GM12878 (cell line): Measurements from ENCODE around the gene TMEM88.

Experiments
- CHD2 ChIP-seq: IDR thresholded peaks from 2 replicates; pipeline ENCODE4 v1.6.1; 2011; ENCODE audit warnings: low read depth, low read length, improper control_type of control experiment, borderline replicate concordance
- HDAC2 ChIP-seq: fragments of 200-600 bp; sonication (generic); IDR thresholded peaks from 2 replicates; pipeline ENCODE4 v1.6.1; 2017
- POLR2AphosphoS5 ChIP-seq: IDR thresholded peaks from 2 replicates; pipeline ENCODE4 v1.6.1; 2011; ENCODE audit warnings: mild to moderate bottlenecking, low read length, inconsistent platforms
- STAT3 ChIP-seq: IDR thresholded peaks from 2 replicates; pipeline ENCODE4 v1.6.1; 2011; ENCODE audit warnings: low read depth, low read length, improper control_type of control experiment
- ZBED1 ChIP-seq: IDR thresholded peaks from 2 replicates; pipeline ENCODE4 v1.6.1; 2016; ENCODE audit warnings: borderline replicate concordance
- TF ChIP-seq, protein P1 (sequence below), 3 experiments: IDR thresholded peaks in 2 of 3; conservative IDR thresholded peaks in 1 of 3; 2 replicates each; pipeline ENCODE4 v1.5.1; 2011; ENCODE audit warnings: low read depth in 3 of 3, low read length in 3 of 3, mild to moderate bottlenecking in 3 of 3, control low read depth in 2 of 3, moderate library complexity in 2 of 3, inconsistent platforms in 1 of 3, mixed read lengths in 1 of 3; ENCODE audit not compliant: control insufficient read depth in 2 of 3, insufficient read depth in 1 of 3; ENCODE audit errors: extremely low read depth in 1 of 3
- TF ChIP-seq, protein P2 (sequence below): fragments of 450-650 bp; IDR thresholded peaks from 2 replicates; pipeline ENCODE4 v1.6.1; 2017; ENCODE audit warnings: antibody characterized with exemption, mild to moderate bottlenecking, moderate library complexity
- TF ChIP-seq, protein P3 (sequence below): IDR thresholded peaks from 2 replicates; pipeline ENCODE4 v1.6.1; 2012; ENCODE audit warnings: mild to moderate bottlenecking, low read depth, low read length
- TF ChIP-seq, protein P4 (sequence below): fragments of 450-650 bp; IDR thresholded peaks from 2 replicates; pipeline ENCODE4 v1.6.1; 2018; ENCODE audit warnings: mild to moderate bottlenecking, low read depth, moderate library complexity; ENCODE audit not compliant: partially characterized antibody

DNA sequence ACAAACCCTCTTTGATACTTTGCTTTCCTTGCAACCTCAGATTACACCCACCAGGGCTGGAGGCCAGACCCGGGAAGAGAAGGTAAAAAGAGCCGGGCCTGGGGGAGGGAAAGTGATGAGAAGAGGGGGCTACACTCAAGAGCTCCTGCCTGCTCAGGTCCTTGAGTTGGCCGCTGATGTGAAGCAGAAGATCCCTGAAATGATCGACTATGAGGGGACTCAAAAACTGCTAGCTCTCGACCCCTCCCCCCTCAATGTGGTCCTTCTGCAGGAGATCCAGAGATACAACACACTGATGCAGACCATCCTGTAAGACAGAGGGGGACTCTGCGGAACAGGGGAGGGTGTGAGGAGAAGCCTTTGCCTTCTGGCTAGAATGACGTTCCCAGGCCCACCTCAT is 23.6 kb upstream of the TMEM88 start:
- TF ChIP-seq, protein P1, sequence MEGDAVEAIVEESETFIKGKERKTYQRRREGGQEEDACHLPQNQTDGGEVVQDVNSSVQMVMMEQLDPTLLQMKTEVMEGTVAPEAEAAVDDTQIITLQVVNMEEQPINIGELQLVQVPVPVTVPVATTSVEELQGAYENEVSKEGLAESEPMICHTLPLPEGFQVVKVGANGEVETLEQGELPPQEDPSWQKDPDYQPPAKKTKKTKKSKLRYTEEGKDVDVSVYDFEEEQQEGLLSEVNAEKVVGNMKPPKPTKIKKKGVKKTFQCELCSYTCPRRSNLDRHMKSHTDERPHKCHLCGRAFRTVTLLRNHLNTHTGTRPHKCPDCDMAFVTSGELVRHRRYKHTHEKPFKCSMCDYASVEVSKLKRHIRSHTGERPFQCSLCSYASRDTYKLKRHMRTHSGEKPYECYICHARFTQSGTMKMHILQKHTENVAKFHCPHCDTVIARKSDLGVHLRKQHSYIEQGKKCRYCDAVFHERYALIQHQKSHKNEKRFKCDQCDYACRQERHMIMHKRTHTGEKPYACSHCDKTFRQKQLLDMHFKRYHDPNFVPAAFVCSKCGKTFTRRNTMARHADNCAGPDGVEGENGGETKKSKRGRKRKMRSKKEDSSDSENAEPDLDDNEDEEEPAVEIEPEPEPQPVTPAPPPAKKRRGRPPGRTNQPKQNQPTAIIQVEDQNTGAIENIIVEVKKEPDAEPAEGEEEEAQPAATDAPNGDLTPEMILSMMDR (IDR thresholded peaks at IDR 0.05 in 2 of 3, conservative IDR thresholded peaks at IDR 0.05 in 1 of 3; ENCODE audit: control insufficient read depth in 2 of 3, extremely low read depth in 1 of 3, insufficient read depth in 1 of 3, low read depth in 3 of 3, low read length in 3 of 3), result no peak
- TF ChIP-seq POLR2AphosphoS5 (no peak), HDAC2 (no peak), CHD2 (no peak), STAT3 (no peak), ZBED1 (no peak)
- TF ChIP-seq, protein P2, sequence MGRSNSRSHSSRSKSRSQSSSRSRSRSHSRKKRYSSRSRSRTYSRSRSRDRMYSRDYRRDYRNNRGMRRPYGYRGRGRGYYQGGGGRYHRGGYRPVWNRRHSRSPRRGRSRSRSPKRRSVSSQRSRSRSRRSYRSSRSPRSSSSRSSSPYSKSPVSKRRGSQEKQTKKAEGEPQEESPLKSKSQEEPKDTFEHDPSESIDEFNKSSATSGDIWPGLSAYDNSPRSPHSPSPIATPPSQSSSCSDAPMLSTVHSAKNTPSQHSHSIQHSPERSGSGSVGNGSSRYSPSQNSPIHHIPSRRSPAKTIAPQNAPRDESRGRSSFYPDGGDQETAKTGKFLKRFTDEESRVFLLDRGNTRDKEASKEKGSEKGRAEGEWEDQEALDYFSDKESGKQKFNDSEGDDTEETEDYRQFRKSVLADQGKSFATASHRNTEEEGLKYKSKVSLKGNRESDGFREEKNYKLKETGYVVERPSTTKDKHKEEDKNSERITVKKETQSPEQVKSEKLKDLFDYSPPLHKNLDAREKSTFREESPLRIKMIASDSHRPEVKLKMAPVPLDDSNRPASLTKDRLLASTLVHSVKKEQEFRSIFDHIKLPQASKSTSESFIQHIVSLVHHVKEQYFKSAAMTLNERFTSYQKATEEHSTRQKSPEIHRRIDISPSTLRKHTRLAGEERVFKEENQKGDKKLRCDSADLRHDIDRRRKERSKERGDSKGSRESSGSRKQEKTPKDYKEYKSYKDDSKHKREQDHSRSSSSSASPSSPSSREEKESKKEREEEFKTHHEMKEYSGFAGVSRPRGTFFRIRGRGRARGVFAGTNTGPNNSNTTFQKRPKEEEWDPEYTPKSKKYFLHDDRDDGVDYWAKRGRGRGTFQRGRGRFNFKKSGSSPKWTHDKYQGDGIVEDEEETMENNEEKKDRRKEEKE, result no peak
- TF ChIP-seq, protein P3, sequence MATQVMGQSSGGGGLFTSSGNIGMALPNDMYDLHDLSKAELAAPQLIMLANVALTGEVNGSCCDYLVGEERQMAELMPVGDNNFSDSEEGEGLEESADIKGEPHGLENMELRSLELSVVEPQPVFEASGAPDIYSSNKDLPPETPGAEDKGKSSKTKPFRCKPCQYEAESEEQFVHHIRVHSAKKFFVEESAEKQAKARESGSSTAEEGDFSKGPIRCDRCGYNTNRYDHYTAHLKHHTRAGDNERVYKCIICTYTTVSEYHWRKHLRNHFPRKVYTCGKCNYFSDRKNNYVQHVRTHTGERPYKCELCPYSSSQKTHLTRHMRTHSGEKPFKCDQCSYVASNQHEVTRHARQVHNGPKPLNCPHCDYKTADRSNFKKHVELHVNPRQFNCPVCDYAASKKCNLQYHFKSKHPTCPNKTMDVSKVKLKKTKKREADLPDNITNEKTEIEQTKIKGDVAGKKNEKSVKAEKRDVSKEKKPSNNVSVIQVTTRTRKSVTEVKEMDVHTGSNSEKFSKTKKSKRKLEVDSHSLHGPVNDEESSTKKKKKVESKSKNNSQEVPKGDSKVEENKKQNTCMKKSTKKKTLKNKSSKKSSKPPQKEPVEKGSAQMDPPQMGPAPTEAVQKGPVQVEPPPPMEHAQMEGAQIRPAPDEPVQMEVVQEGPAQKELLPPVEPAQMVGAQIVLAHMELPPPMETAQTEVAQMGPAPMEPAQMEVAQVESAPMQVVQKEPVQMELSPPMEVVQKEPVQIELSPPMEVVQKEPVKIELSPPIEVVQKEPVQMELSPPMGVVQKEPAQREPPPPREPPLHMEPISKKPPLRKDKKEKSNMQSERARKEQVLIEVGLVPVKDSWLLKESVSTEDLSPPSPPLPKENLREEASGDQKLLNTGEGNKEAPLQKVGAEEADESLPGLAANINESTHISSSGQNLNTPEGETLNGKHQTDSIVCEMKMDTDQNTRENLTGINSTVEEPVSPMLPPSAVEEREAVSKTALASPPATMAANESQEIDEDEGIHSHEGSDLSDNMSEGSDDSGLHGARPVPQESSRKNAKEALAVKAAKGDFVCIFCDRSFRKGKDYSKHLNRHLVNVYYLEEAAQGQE, result no peak
- TF ChIP-seq, protein P4, sequence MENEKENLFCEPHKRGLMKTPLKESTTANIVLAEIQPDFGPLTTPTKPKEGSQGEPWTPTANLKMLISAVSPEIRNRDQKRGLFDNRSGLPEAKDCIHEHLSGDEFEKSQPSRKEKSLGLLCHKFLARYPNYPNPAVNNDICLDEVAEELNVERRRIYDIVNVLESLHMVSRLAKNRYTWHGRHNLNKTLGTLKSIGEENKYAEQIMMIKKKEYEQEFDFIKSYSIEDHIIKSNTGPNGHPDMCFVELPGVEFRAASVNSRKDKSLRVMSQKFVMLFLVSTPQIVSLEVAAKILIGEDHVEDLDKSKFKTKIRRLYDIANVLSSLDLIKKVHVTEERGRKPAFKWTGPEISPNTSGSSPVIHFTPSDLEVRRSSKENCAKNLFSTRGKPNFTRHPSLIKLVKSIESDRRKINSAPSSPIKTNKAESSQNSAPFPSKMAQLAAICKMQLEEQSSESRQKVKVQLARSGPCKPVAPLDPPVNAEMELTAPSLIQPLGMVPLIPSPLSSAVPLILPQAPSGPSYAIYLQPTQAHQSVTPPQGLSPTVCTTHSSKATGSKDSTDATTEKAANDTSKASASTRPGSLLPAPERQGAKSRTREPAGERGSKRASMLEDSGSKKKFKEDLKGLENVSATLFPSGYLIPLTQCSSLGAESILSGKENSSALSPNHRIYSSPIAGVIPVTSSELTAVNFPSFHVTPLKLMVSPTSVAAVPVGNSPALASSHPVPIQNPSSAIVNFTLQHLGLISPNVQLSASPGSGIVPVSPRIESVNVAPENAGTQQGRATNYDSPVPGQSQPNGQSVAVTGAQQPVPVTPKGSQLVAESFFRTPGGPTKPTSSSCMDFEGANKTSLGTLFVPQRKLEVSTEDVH, result no peak
